CD14-positive monocyte (primary cell): ENCODE data around the gene NAPSA. TPM values are rescaled to one million over a fixed set of nuclear protein-coding genes. Genes with fewer than 3 reads are reported as not detected.

Experiments
- DNase-seq, 3 donors: peaks; one replicate each; pipeline ENCODE4 v3.0.0-alpha.2; 2011 to 2022
- H2AFZ ChIP-seq: 2 replicates; pipeline ENCODE4 v1.6.0; 2012; ENCODE audit warnings: mild to moderate bottlenecking, low read depth, low read length, inconsistent platforms; ENCODE audit not compliant: insufficient read depth, poor library complexity, severe bottlenecking
- H3K27ac ChIP-seq, 2 donors: 1 replicate in 1 of 2; 2 replicates in 1 of 2; pipeline ENCODE4 v1.5.1; 2012 to 2013; ENCODE audit warnings: low read length in 2 of 2, control low read depth in 1 of 2, inconsistent platforms in 1 of 2, low read depth in 1 of 2, mild to moderate bottlenecking in 1 of 2
- H3K27me3 ChIP-seq, 2 donors: one replicate each; pipeline versions ENCODE4 v1.6.0 to v1.6.1; 2011 to 2013; ENCODE audit warnings: low read length in 2 of 2; ENCODE audit not compliant: control insufficient read depth in 2 of 2, insufficient read depth in 2 of 2
- H3K36me3 ChIP-seq, 2 donors: replicated peaks in 1 of 2; 1 replicate in 1 of 2; 2 replicates in 1 of 2; pipeline versions ENCODE4 v1.5.1 to v1.6.1; 2012 to 2013; ENCODE audit warnings: low read length in 2 of 2, control low read depth in 1 of 2, inconsistent platforms in 1 of 2, mild to moderate bottlenecking in 1 of 2; ENCODE audit not compliant: insufficient read depth in 2 of 2, control insufficient read depth in 1 of 2
- H3K4me1 ChIP-seq, 2 donors: 1 replicate in 1 of 2; 2 replicates in 1 of 2; pipeline versions ENCODE4 v1.5.1 to v1.6.1; 2012 to 2013; ENCODE audit warnings: low read length in 2 of 2, control low read depth in 1 of 2, inconsistent platforms in 1 of 2, mild to moderate bottlenecking in 1 of 2, moderate library complexity in 1 of 2; ENCODE audit not compliant: insufficient read depth in 2 of 2, control insufficient read depth in 1 of 2
- H3K4me2 ChIP-seq: replicated peaks from 2 replicates; pipeline ENCODE3; 2012; ENCODE audit warnings: low read length, moderate library complexity, mild to moderate bottlenecking; ENCODE audit not compliant: poor library complexity, severe bottlenecking; ENCODE audit errors: extremely low read depth
- H3K4me3 ChIP-seq, 3 experiments: fragments of 200-600 bp in 1 of 3; sonication (generic) in 1 of 3; replicated peaks in 1 of 3; 1 replicate in 2 of 3; 2 replicates in 1 of 3; pipeline ENCODE4 v1.5.1; 2011 to 2013; ENCODE audit warnings: low read length in 3 of 3, mild to moderate bottlenecking in 3 of 3, control low read depth in 2 of 3, low read depth in 2 of 3, inconsistent platforms in 1 of 3, moderate library complexity in 1 of 3
- H3K79me2 ChIP-seq: 2 replicates; pipeline ENCODE4 v1.6.0; 2012; ENCODE audit warnings: mild to moderate bottlenecking, control low read depth, inconsistent platforms, low read length, moderate library complexity; ENCODE audit not compliant: insufficient read depth
- H3K9ac ChIP-seq: 2 replicates; pipeline ENCODE4 v1.6.0; 2017; ENCODE audit warnings: low read length, mild to moderate bottlenecking; ENCODE audit not compliant: insufficient read depth, poor library complexity, severe bottlenecking
- H3K9me3 ChIP-seq, 2 donors: replicated peaks in 1 of 2; 1 replicate in 1 of 2; 2 replicates in 1 of 2; pipeline versions ENCODE4 v1.5.1 to v1.6.1; 2012 to 2013; ENCODE audit warnings: low read length in 2 of 2, control low read depth in 1 of 2; ENCODE audit not compliant: control insufficient read depth in 1 of 2, insufficient read depth in 1 of 2
- H4K20me1 ChIP-seq: 2 replicates; pipeline ENCODE4 v1.6.0; 2012; ENCODE audit warnings: mild to moderate bottlenecking, low read length, control low read depth, moderate library complexity; ENCODE audit not compliant: insufficient read depth
- H3K27ac Mint-ChIP-seq, 7 donors: one replicate each; pipeline ENCODE4 v1.8.0; 2020; ENCODE audit warnings: mild to moderate bottlenecking in 7 of 7, mixed read lengths in 7 of 7, moderate library complexity in 6 of 7, inconsistent platforms in 2 of 7
- H3K27me3 Mint-ChIP-seq, 3 donors: one replicate each; pipeline ENCODE4 v1.8.0; 2021 to 2022; ENCODE audit warnings: low read depth in 3 of 3, mild to moderate bottlenecking in 3 of 3, mixed read lengths in 3 of 3, moderate library complexity in 3 of 3, inconsistent platforms in 1 of 3
- H3K36me3 Mint-ChIP-seq, 2 donors: one replicate each; pipeline ENCODE4 v1.8.0; 2020; ENCODE audit warnings: mixed read lengths in 2 of 2, inconsistent platforms in 1 of 2, mild to moderate bottlenecking in 1 of 2
- H3K4me1 Mint-ChIP-seq: one replicate; pipeline ENCODE4 v1.8.0; 2020; ENCODE audit warnings: mild to moderate bottlenecking, mixed read lengths
- H3K4me3 Mint-ChIP-seq, 2 donors: one replicate each; pipeline ENCODE4 v1.8.0; 2020; ENCODE audit warnings: mild to moderate bottlenecking in 2 of 2, mixed read lengths in 2 of 2, moderate library complexity in 1 of 2
- H3K9me3 Mint-ChIP-seq, 7 donors: one replicate each; pipeline ENCODE4 v1.8.0; 2020 to 2022; ENCODE audit warnings: mixed read lengths in 7 of 7, mild to moderate bottlenecking in 6 of 7, moderate library complexity in 6 of 7, inconsistent platforms in 2 of 7
- WGBS: methylation state at CpG from one replicate; pipeline ENCODE4 v1.1.5; 2013; ENCODE audit warnings: missing lambda C conversion rate; ENCODE audit not compliant: insufficient coverage; 5-methylcytosine and 5-hydroxymethylcytosine counted together
- intact Hi-C, 2 donors: fragments of 100-400 bp; cut with micrococcal nuclease; formaldehyde crosslinking; loops; one replicate each; pipeline versions ENCODE4 v1.15.0 to v1.15.1; 2023
- polyA plus RNA-seq, 3 donors: library from polyadenylated mRNA; depleted of rRNA in 1 of 3; unstranded in 2 of 3; stranded (reverse) in 1 of 3; fragments of 300-500 nt in 2 of 3; fragments of >200 nt in 1 of 3; fragmentation: Illumina TruSeq in 2 of 3; gene quantifications; 1 replicate in 2 of 3; 2 replicates in 1 of 3; pipeline ENCODE4 v1.2.3, GENCODE V29; 2012 to 2021
- TF ChIP-seq, protein P1 (sequence below): fragments of 200-600 bp; IDR thresholded peaks from one replicate; pipeline ENCODE4 v1.8.0; 2022; ENCODE audit warnings: antibody characterized with exemption, mild to moderate bottlenecking

The NAPSA gene
- polyA plus RNA-seq, 3 donors: 0.27 to 1.3 (median 0.52) TPM

DNA sequence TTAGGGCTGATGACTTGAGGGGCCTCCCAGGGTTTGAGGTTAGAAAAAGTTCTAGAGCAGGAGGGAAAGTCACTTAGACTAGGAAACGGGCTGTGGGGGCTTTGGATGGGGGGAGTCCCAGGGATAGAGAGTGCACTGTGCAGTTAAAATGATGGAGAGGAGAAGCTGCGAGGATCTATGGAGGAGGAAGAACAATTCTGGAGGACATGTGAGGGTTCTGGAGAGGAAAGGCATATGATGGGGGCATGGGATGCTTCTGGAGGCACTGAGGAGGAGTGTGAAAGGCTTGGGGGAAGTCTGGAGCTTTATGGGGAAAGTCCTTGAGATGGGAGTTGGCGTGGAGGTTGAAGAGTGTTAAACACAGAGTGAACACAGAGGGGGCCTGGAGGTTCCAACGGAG lies 38.4 kb downstream of the NAPSA start:
- peak overlapping the region in 1 of 7 donors; percentile 79 for H3K27ac Mint-ChIP-seq
- Histone ChIP-seq H3K4me1 (peaks cover 47 to 60% of the 10 kb centered on the region in 2 donors), H3K79me2 (no peaks in the 10 kb centered on the region), H3K9me3 (peaks cover 0 to 14% of the 10 kb centered on the region in 2 donors), H3K27ac (no peak overlapping the region), H3K4me3 (peak overlapping the region in 1 of 3 experiments; percentile 64), H3K36me3 (peaks cover 0 to 6% of the 10 kb centered on the region in 2 donors), H2AFZ (no peak overlapping the region), H4K20me1 (peaks cover 58% of the 10 kb centered on the region), H3K27me3 (peaks cover 19 to 26% of the 10 kb centered on the region in 2 donors), H3K9ac (no peak overlapping the region), H3K4me2 (peak overlapping the region; percentile 81)
- TF ChIP-seq, protein P1, sequence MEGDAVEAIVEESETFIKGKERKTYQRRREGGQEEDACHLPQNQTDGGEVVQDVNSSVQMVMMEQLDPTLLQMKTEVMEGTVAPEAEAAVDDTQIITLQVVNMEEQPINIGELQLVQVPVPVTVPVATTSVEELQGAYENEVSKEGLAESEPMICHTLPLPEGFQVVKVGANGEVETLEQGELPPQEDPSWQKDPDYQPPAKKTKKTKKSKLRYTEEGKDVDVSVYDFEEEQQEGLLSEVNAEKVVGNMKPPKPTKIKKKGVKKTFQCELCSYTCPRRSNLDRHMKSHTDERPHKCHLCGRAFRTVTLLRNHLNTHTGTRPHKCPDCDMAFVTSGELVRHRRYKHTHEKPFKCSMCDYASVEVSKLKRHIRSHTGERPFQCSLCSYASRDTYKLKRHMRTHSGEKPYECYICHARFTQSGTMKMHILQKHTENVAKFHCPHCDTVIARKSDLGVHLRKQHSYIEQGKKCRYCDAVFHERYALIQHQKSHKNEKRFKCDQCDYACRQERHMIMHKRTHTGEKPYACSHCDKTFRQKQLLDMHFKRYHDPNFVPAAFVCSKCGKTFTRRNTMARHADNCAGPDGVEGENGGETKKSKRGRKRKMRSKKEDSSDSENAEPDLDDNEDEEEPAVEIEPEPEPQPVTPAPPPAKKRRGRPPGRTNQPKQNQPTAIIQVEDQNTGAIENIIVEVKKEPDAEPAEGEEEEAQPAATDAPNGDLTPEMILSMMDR: no peak
- H3K4me1 Mint-ChIP-seq: peaks cover 46% of the 10 kb centered on the region
- peaks cover 18 to 21% of the 10 kb centered on the region in 2 donors for H3K36me3 Mint-ChIP-seq
- WGBS: 43% methylated on average over 4 of the region's 4 CpGs
- peak overlapping the region; percentile 77 to 90 for H3K4me3 Mint-ChIP-seq
- no peak for DNase-seq
- H3K9me3 Mint-ChIP-seq: peaks cover 2 to 41% (median 25%) of the 10 kb centered on the region in 7 donors
- intact Hi-C loops: loop anchor here (5.0 to 10.0 kb wide), 2 partner anchors 475 to 478 kb away; no protein-coding TSS in a partner anchor
- peaks cover 33 to 43% (median 41%) of the 10 kb centered on the region in 3 donors for H3K27me3 Mint-ChIP-seq

DNA sequence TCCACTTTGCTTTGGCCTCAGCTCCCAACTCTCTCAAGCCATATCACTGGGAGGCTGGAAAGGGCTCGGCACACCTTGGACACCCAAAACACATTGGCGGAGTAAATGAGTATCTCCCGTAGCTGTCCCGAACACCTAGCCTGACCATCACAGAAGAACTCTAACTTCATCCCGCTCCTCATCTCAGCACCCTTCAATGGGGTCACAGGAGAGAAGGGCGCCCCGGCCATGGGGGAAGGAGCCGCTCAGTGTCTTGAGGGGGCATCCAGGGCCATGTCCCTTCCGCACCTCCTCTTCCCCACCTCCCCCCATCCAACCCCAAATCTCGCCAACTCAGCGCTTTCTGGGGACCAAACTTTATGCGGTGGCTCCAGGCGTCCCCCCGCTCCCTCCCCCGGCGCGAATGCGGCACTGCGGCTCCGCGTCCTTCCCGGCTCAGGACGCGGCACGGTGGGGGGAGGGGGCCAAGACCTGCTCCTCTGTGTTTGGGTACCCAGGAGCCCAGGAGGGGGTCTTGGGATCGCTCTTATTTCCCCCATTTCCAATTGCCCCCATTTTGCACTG lies 39.3 kb downstream of the NAPSA start:
- H3K4me3 ChIP-seq: peak overlapping the region in 2 of 3 experiments; percentile 3 to 64
- H2AFZ ChIP-seq: no peak overlapping the region
- H3K36me3 ChIP-seq: peaks cover 0 to 6% of the 10 kb centered on the region in 2 donors
- Mint-ChIP-seq H3K27ac (no peak overlapping the region), H3K4me1 (peaks cover 38% of the 10 kb centered on the region), H3K4me3 (peak overlapping the region; percentile 57 to 90), H3K9me3 (peaks cover 2 to 37% (median 25%) of the 10 kb centered on the region in 7 donors), H3K27me3 (peaks cover 33 to 45% (median 41%) of the 10 kb centered on the region in 3 donors), H3K36me3 (peaks cover 18 to 21% of the 10 kb centered on the region in 2 donors)
- no peak overlapping the region for H3K9ac ChIP-seq
- H3K27me3 ChIP-seq: peaks cover 19 to 26% of the 10 kb centered on the region in 2 donors
- DNase-seq: no peak
- no peak overlapping the region for H3K27ac ChIP-seq
- 6% methylated on average over 8 of the region's 26 CpGs for WGBS
- intact Hi-C loops: loop anchor here (5.0 to 10.0 kb wide), 2 partner anchors 476 to 479 kb away; no protein-coding TSS in a partner anchor
- H3K4me2 ChIP-seq: peak overlapping the region; percentile 81
- TF ChIP-seq, protein P1: no peak
- peaks cover 0 to 14% of the 10 kb centered on the region in 2 donors for H3K9me3 ChIP-seq
- H3K4me1 ChIP-seq: peaks cover 38 to 52% of the 10 kb centered on the region in 2 donors
- H4K20me1 ChIP-seq: peaks cover 63% of the 10 kb centered on the region
- H3K79me2 ChIP-seq: no peaks in the 10 kb centered on the region
